ENCODE results near the gene HNF1A.
"Not testable (repeated sequence)": the region's sequence is repeated elsewhere in the genome, so short reads cannot be mapped to it uniquely, and the experiment has no call there.

HNF1A gene

GRCh38 chr12:120978296-120979219 is at the start of gene HNF1A:
HNF1A (plus strand) TSS chr12:120978543; CDS start chr12:120978769, 226 bp downstream.
- no peak for DNase-seq

GRCh38 chr12:120928864-120929652 is 49.3 kb upstream of the HNF1A start:
- no peak for DNase-seq

GRCh38 chr12:120930032-120930431 is 48.3 kb upstream of the HNF1A start:
- no peak for DNase-seq

GRCh38 chr12:120932058-120932457 is 46.3 kb upstream of the HNF1A start:
- no peak for DNase-seq

- no peak for DNase-seq
Measured at GRCh38 chr12:120932956-120933526, 45.3 kb upstream of the HNF1A start.

- no peak for DNase-seq
Measured at GRCh38 chr12:120933786-120934185, 44.6 kb upstream of the HNF1A start.

- peak; percentile 69 for DNase-seq
Measured at GRCh38 chr12:120936197-120936596, 42.1 kb upstream of the HNF1A start.

- DNase-seq: no peak
Measured at GRCh38 chr12:120938496-120938895, 39.8 kb upstream of the HNF1A start.

GRCh38 chr12:120939523-120939922 is 38.8 kb upstream of the HNF1A start:
- DNase-seq: peak; percentile 94

- DNase-seq: peak; percentile 46
Measured at GRCh38 chr12:120940006-120940405, 38.3 kb upstream of the HNF1A start.

- DNase-seq: peak; percentile 27
Measured at GRCh38 chr12:120940799-120941198, 37.5 kb upstream of the HNF1A start.

- DNase-seq: no peak
Measured at GRCh38 chr12:120941412-120941811, 36.9 kb upstream of the HNF1A start.

GRCh38 chr12:120941846-120942405 is 36.4 kb upstream of the HNF1A start:
- peak; percentile 50 for DNase-seq

- peak; percentile 31 for DNase-seq
Measured at GRCh38 chr12:120943482-120943881, 34.9 kb upstream of the HNF1A start.

- peak; percentile 91 for DNase-seq
Measured at GRCh38 chr12:120944645-120945217, 33.6 kb upstream of the HNF1A start.

- peak; percentile 70 for DNase-seq
Measured at GRCh38 chr12:120945516-120945915, 32.8 kb upstream of the HNF1A start.

- not testable (repeated sequence) for DNase-seq
Measured at GRCh38 chr12:120950260-120950799, 28.0 kb upstream of the HNF1A start.

- DNase-seq: no peak
Measured at GRCh38 chr12:120950807-120951206, 27.5 kb upstream of the HNF1A start.

GRCh38 chr12:120955232-120955631 is 23.1 kb upstream of the HNF1A start:
- DNase-seq: no peak

GRCh38 chr12:120956579-120957300 is 21.6 kb upstream of the HNF1A start:
- DNase-seq: no peak

GRCh38 chr12:120959111-120959878 is 19.0 kb upstream of the HNF1A start:
- no peak for DNase-seq
